NCI-H1105 treated with DMSO at 0.1 percent for 48 hours (cell line): ENCODE measurements around the gene MSL3B.

Experiments
- DNase-seq: peaks from one replicate; lab custom pipeline; 2025; lab: John Stamatoyannopoulos, UW

Gene MSL3B

GRCh38 chr2:233832869-233833311 lies 35.3 kb downstream of the MSL3B start:
- DNase-seq = peak; percentile 23

GRCh38 chr2:233832414-233832813 lies 35.8 kb downstream of the MSL3B start:
- no peak for DNase-seq

GRCh38 chr2:233831861-233832260 lies 36.3 kb downstream of the MSL3B start:
- no peak for DNase-seq

GRCh38 chr2:233831011-233831721 lies 37.0 kb downstream of the MSL3B start:
- peak; percentile 71 for DNase-seq

- no peak for DNase-seq
These were observed 37.9 kb downstream of the MSL3B start for GRCh38 chr2:233830111-233830802.

GRCh38 chr2:233829193-233830110 lies 38.7 kb downstream of the MSL3B start:
- DNase-seq = no peak

- DNase-seq = no peak
These were observed 39.5 kb downstream of the MSL3B start for GRCh38 chr2:233828546-233829192.

GRCh38 chr2:233824373-233824772 lies 43.8 kb downstream of the MSL3B start:
- DNase-seq = no peak

- DNase-seq = no peak
These were observed 44.5 kb downstream of the MSL3B start for GRCh38 chr2:233823731-233824121.

GRCh38 chr2:233822781-233823730 lies 45.1 kb downstream of the MSL3B start:
- DNase-seq = no peak

- DNase-seq = no peak
These were observed 46.0 kb downstream of the MSL3B start for GRCh38 chr2:233822101-233822771.

- no peak for DNase-seq
These were observed 46.5 kb downstream of the MSL3B start for GRCh38 chr2:233821709-233822100.

- no peak for DNase-seq
These were observed 47.0 kb downstream of the MSL3B start for GRCh38 chr2:233821196-233821595.

GRCh38 chr2:233820774-233821105 lies 47.4 kb downstream of the MSL3B start:
- no peak for DNase-seq

- no peak for DNase-seq
These were observed 48.1 kb downstream of the MSL3B start for GRCh38 chr2:233819884-233820773.

GRCh38 chr2:233818639-233819621 lies 49.3 kb downstream of the MSL3B start:
- no peak for DNase-seq

- no peak for DNase-seq
These were observed 50.1 kb downstream of the MSL3B start for GRCh38 chr2:233817995-233818638.
